HG02798 (cell line): Measurements from ENCODE around the gene TRIM22.
"Not testable (repeated sequence)": the region's sequence is repeated elsewhere in the genome, so short reads cannot be mapped to it uniquely, and the experiment has no call there.

ENCODE experiments used
- ATAC-seq: cut with Tn5 transposase; IDR thresholded peaks from one replicate; pipeline ENCODE4 v1.9.1; 2021; ENCODE audit warnings: mild to moderate bottlenecking; ENCODE audit not compliant: unreplicated experiment, poor library complexity

Gene TRIM22

DNA sequence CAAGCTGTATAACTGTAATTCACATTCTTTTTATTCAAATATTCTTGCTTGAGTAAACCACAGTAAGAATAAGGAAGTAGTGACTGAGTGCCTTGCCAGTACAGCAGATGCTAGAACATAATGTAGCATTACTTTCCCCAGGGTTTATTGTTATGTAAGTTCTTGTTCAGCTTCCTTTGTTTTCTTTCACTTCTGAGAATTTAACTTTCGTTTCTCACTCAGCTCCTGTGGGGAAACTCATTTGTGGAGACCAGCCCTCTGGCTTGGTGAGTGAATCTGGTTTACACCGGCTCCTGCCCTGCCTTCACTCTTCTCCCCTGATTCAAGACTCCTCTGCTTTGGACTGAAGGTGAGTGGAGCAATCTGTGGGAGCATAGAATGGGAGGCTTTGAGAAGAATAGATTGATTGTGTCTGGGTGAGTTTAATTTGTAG lies at the start of gene TRIM22:
TRIM22 (plus strand) TSS at position 240 of the 433 bp plus-strand sequence. CDS start 6,443 bp downstream, outside the sequence.
- peak; percentile 78 for ATAC-seq

- ATAC-seq, result no peak
These were observed 49.6 kb upstream of the TRIM22 start for GRCh38 chr11:5639953-5640352.

DNA sequence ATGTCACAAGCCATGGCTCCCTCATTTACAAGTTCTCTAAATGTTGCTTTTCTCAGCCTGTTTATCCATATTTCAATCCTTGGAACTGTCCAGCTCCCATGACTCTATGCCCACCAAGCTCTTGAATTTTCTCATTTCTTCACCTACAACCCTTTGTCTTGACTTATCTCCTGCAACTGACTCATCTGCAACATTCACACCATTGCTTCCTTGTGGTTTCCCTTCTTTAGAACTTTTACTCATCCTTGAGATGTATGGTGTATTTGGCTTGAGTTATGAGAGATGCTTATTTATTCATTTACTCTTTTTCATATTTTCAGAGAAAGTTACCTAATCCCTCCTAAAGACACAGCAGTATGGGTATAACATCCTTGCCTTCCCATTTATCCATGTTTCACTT lies 46.0 kb upstream of the TRIM22 start:
- ATAC-seq, result no peak

DNA sequence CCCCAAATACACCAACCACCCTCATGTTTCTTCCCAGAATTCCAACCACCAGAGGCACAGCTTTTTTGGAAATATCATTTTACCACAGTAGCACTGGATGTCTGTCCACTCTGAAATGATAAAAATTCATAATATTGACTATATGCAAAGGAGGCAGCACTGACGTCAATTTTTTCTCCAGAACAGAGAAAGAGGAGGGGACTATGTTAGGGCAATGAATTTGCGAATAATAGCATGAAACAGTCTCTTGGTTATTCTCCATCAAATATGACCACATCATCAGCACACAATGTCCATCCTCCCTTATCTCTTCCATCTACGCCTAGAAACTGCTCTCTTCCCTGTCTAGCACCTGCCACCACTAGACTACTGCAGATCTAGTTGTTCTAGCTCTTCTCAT lies 43.5 kb upstream of the TRIM22 start:
- no peak for ATAC-seq

DNA sequence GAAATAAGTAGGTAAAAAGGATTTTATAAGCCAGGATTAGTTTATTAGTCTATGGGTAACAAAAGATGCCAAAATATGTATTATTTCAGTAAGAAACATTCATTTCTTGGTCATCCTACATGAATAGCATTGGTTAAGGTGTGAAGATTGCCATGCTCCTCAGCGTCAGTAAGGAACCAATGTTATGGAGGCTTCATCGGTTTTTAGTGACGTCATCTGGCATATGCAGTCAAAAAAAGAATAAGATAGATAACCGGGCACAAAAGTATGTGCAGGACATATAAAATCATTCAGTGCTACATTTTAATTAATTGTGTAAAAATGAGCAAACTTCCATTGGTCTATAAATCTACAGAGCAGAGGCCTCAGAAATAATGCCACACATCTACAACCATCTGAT lies 34.1 kb upstream of the TRIM22 start:
- no peak for ATAC-seq

GRCh38 chr11:5656956-5657355 lies 32.6 kb upstream of the TRIM22 start:
- ATAC-seq, result not testable (repeated sequence)

DNA sequence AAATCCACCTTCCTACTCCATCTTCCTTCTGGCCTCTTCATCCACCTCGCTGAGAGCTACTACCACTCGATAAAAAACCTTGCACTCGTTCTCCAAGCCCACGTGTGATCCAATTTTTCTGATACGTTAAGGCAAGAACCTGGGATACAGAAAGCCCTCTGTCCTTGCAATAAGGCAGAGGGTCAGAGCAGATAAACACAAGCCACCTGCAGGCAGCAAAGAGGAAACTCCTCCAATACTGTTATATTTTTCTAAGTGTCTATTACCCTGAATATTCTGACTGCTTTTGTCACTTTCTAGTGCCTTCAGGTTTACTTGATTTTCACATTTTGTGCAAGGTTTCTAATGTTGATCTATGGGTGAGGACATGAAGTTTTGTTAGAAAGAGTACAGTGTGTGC lies 31.3 kb upstream of the TRIM22 start:
- ATAC-seq, result no peak

GRCh38 chr11:5663511-5663910 lies 26.1 kb upstream of the TRIM22 start:
- ATAC-seq, result no peak

DNA sequence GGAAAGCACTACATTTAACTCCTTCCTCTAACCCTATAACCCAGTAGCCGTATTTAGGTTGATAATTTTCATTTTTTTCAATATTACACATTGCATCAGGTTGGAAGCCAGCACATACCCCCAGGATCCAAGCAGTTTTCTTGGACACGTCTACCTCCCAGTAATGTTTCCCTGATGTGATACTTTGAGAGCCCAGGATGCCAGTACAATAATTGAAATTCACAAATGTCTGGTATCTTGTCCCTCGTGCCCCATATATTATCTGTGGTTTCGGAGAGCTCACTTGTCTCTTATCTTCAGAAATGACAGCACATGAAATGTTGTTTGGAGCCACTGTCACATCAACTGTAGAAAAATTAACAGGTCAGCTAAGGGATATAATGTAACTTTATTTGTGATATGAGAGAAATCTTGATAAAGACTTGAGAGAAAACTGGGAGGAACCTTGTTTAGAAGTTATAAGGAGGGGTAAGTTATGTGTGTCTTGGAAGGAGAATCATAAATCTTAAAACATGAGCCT lies 24.5 kb upstream of the TRIM22 start:
- no peak for ATAC-seq

- ATAC-seq, result no peak
These were observed 23.7 kb upstream of the TRIM22 start for GRCh38 chr11:5665746-5666401.

GRCh38 chr11:5666402-5666793 lies 23.2 kb upstream of the TRIM22 start:
- no peak for ATAC-seq

- ATAC-seq, result no peak
These were observed 17.8 kb upstream of the TRIM22 start for GRCh38 chr11:5671831-5672230.

- no peak for ATAC-seq
These were observed 15.2 kb upstream of the TRIM22 start for GRCh38 chr11:5674391-5674790.

DNA sequence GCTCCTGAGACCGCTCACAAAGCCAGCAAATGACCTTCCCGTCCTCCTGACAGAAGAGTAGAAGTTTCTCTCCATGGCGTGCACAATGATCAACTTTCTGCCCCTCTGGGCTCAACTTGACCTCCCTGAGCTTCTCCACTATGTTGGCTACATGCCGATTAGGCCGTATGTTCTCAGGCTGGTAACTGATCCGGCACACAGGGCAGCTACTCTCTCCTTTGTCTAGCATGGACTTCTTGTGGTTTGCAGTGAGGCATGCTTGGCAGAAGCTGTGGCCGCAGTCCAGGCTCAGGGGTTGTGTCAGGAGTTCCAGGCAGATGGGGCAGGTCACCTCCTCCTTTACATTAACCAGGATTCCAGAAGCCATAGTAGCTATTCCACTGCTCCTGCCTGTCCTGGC lies 9.8 kb upstream of the TRIM22 start:
- no peak for ATAC-seq

- ATAC-seq, result not testable (repeated sequence)
These were observed 6.6 kb upstream of the TRIM22 start for GRCh38 chr11:5682890-5683441.

- ATAC-seq, result not testable (repeated sequence)
These were observed 6.0 kb upstream of the TRIM22 start for GRCh38 chr11:5683620-5684019.

DNA sequence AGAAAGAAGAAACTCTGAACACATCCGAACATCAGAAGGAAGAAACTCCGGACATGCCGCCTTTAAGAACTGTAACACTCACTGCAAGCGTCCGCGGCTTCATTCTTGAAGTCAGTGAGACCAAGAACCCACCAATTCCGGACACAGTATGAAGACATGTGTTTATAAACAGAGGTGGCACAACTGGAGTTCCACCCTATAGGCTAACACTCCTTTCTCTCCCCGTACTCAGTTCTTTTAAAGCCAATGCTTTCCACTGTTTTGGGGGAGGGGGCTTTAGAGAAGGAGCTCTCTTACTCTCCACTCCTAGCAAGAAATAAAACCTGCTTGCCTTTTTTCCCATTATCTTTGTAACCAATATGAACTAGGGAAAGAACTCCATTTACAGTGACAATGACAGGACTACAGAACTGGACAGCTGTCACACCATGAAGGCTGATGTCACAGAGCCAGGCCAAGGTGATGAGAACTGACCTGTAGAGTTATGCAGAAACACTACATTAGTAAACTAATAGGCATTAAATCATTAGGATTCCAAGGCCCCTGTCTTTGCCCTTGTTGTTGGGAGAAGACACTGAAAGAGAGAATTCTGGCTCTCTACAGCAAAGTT lies 5.4 kb upstream of the TRIM22 start:
- ATAC-seq, result peak; percentile 15

DNA sequence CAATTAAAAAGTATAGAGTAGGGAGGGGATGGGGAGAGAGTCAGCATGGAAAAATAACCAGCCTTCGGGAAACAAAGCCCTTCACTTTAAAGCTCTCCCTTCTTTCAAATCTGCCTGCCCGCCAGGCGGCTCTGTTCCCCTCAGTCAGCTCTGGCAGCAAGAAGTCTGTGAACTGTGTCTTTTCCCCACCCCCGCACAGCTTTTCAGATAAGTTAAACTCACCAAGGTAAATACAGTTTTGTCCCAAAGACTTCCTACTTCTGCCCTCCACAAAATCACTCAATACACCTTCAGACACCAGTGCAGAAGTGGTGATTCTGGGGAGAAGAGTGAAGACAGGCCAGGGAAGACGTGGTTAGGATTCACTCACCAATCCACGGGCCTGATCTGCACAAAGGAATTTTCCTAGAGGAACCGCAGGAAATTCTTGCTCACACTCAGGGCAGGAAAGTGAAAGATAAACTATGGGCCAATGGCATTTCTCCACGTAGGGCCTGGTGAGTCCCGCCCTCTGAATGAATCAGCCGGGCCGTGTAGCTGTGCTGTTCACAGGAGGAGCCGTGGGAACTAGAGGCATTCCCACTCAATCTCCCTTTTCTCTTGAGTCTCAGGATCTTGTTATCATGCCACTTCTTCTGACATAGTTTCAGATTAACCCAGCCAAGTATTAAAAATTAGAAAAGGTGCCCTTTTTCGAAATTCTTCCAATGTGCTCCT lies 4.8 kb upstream of the TRIM22 start, which contains the start of gene TRIM5:
TRIM5 (minus strand) TSS at position 429 of the 717 bp plus-strand sequence. CDS start 4,897 bp downstream, outside the sequence.
- ATAC-seq, result peak; percentile 78

GRCh38 chr11:5686426-5686825 lies 3.2 kb upstream of the TRIM22 start:
- no peak for ATAC-seq

DNA sequence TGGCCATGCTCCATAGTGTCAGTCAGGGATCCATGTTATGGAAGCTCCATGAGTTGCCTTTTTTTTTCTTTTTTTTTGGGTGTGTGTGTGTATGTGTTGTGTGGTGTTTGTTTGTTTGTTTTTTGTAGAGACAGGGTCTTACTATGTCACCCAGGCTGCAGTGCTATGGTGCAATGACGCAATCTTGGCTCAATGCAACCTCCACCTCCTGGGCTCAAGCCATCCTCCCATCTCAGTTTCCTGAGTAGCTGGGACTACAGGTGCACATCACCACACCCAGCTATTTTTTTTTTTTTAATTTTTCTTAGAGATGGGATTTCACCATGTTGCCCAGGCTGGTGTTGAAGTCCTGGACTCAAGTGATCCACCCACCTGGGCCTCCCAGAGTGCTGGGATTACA lies 1.1 kb upstream of the TRIM22 start:
- no peak for ATAC-seq

GRCh38 chr11:5690216-5690615 lies 626 bp downstream of the TRIM22 start:
- no peak for ATAC-seq
